GM10266 (cell line): ENCODE measurements around the gene ARHGEF7.

ENCODE experiments used
- DNase-seq: peaks from one replicate; pipeline ENCODE4 v3.0.0; 2012; ENCODE audit errors: extremely low spot score
- TF ChIP-seq, protein P1 (sequence below): IDR thresholded peaks from 2 replicates; pipeline ENCODE4 v1.5.1; 2012; ENCODE audit warnings: mild to moderate bottlenecking, low read depth; ENCODE audit not compliant: control insufficient read depth, insufficient read depth; ENCODE audit errors: missing control alignments

Gene ARHGEF7

DNA sequence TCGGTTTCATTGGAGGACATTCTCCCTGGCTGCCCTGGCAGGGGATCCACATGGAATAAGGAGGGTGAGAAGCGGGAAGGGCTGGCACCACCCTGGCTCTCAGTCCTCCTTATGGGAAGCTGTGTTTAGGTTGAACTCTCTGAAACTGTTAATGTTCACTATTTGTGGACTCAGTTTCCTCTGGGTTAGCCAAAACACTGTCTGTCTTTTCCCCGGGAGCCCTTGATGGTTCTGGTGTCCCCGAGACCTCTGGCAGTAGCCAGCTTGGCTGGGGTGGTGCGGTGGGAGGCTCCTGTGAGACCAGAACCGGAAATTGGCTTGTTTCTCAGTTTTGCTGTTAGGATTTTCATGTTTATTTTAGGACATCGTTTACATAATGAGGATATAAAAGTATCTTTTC lies 157.0 kb downstream of the ARHGEF7 start:
- no peak for DNase-seq
- TF ChIP-seq, protein P1, sequence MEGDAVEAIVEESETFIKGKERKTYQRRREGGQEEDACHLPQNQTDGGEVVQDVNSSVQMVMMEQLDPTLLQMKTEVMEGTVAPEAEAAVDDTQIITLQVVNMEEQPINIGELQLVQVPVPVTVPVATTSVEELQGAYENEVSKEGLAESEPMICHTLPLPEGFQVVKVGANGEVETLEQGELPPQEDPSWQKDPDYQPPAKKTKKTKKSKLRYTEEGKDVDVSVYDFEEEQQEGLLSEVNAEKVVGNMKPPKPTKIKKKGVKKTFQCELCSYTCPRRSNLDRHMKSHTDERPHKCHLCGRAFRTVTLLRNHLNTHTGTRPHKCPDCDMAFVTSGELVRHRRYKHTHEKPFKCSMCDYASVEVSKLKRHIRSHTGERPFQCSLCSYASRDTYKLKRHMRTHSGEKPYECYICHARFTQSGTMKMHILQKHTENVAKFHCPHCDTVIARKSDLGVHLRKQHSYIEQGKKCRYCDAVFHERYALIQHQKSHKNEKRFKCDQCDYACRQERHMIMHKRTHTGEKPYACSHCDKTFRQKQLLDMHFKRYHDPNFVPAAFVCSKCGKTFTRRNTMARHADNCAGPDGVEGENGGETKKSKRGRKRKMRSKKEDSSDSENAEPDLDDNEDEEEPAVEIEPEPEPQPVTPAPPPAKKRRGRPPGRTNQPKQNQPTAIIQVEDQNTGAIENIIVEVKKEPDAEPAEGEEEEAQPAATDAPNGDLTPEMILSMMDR, result no peak

DNA sequence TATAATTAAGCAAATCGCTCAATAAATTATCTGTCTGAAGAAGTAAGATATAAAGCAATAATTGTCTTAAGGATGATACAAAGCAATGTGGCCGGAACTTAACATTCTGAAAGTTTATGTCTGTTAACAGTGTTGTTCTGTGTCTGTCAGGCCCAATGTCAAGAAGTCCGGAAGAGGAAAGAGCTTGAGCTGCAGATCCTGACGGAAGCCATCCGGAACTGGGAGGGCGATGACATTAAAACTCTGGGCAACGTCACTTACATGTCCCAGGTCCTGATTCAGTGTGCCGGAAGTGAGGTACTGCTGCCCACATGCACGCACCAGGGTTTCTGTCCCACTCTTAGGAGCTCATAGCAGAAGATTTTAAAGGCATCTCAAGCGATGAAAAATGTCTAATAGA lies 160.3 kb downstream of the ARHGEF7 start:
- TF ChIP-seq, protein P1, result no peak
- no peak for DNase-seq

DNA sequence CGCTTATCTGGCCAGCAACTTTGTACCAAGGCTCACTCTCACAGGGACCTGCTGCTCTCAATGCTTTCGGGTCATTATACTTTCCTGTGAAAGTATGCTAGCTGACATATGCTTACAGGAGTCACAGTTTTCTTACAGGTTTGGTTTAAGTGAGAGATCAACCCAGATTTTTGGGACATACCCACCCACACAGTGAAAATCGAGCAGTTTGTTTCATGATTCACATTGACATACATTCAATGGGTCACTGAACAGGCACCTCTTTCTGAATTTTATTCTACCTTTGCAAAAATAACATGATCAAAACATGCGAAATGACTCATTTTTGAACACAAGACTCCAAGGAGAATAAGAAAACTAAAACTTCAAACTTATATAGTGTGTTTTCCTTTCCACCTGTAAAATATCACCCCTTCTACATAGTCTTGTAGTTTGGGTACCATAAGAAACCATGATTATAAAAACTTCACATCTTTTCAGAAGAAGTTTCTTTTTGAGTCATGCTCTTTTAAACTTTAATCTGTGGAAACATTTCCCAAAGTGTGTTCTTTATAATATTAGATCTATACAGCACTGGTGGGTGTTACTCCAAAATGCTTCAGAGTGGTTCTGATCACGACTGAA lies 161.0 kb downstream of the ARHGEF7 start:
- DNase-seq, result no peak
- TF ChIP-seq, protein P1, result no peak

DNA sequence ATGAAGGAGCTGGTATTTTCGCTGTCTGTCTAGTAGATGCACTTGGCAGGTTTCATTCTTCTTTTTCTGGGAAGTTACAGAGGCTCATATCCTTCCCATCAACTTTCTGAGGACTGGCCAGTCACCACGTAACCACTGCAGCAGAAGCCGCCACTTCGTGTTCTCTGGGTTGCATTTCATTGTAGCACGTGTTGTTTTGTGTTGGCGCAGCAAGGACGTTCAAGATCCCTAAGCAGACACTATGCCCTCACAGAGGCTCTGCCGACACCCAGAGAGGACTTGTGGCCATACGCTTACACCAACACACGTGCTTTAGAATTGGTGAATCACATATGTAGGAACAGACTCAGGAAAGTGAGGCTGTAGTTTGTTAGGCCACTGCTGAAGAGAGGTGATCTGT lies 163.1 kb downstream of the ARHGEF7 start:
- DNase-seq, result no peak
- TF ChIP-seq, protein P1, result no peak

DNA sequence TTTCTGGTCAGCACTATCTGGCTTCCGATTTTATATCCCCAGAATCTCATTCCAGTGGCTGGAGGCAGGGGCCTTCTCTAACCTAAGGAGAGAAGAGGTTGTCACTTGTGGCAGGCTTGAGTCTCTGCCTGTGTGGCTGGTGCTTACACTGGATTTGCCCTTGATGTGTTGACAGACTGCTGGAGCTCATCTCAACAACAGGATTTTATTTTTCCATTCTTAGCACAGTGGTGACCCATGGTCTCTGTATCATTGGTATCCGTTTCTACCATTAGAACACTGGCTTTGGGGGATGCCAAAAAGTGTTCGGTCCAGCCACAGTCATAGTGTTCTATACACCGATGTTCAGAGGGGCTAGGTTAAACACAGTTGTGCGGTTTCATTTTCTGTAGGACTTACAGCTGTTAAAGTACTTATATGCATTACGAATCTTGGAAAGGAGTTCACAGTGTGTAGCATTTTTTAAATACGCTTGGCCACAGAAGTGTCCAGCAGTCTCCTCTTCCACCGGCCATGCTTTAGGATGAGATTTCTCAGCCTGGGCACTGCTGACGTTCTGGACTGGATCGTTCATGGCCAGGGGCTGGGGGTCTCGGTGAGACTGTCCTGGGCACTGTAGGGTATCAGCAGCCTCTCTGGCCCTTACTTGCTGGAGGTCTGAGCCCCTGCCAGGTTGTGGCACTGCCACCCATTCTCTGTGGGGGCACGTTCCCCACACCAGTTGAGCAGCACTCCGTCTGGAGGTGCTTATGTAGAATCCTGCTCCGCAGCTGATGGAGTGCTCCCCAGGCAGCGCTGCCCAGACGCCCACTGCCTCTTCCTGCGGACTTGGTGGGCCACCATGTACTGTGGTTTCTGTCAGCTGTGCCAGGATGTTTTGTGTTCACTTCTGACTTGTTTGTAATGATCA lies 163.9 kb downstream of the ARHGEF7 start:
- no peak for DNase-seq
- TF ChIP-seq, protein P1, result no peak

DNA sequence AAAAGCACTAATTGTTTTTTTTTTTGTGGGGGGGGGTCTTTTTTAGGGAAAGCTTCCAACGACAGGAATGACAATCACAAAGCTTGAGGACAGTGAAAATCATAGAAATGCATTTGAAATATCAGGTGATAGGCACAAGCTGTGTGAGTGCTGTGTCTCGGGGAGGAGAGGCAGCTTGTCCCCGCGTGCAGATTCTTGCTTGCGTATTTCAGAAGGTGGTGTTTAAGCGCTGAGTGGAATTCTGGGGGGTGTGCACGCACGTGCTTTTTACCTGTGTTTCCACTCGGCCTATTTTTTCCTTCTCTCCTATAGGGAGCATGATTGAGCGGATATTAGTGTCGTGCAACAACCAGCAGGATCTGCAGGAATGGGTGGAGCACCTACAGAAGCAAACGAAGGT lies 165.1 kb downstream of the ARHGEF7 start:
- TF ChIP-seq, protein P1, result no peak
- DNase-seq, result no peak
